HepG2 (cell line): ENCODE results near the gene APOC3. TPM values are rescaled to one million over a fixed set of nuclear protein-coding genes. Genes with fewer than 3 reads are reported as not detected.

Experiments
- CBFB ChIP-seq: sonication (generic); formaldehyde crosslinking; IDR thresholded peaks from 2 replicates; pipeline ENCODE4 v1.4.0; 2020; ENCODE audit warnings: missing genetic modification reagents
- DNMT1 ChIP-seq: sonication (generic); formaldehyde crosslinking; IDR thresholded peaks from 2 replicates; pipeline ENCODE4 v1.5.1; 2020; ENCODE audit warnings: mild to moderate bottlenecking, missing genetic modification reagents
- HDAC2 ChIP-seq: sonication (generic); formaldehyde crosslinking; IDR thresholded peaks from 2 replicates; pipeline ENCODE4 v1.4.0; 2020; ENCODE audit warnings: missing genetic modification reagents
- KLF13 ChIP-seq: sonication (generic); formaldehyde crosslinking; IDR thresholded peaks from 2 replicates; pipeline ENCODE4 v1.4.0; 2020; ENCODE audit warnings: mild to moderate bottlenecking, missing genetic modification reagents
- MATR3 ChIP-seq: sonication (generic); formaldehyde crosslinking; IDR thresholded peaks from 2 replicates; pipeline ENCODE4 v1.4.0; 2020; ENCODE audit warnings: missing genetic modification reagents
- NPAS2 ChIP-seq: sonication (generic); formaldehyde crosslinking; IDR thresholded peaks from 2 replicates; pipeline ENCODE4 v1.8.0; 2022; ENCODE audit warnings: mild to moderate bottlenecking, missing genetic modification reagents, borderline replicate concordance
- PRPF4 ChIP-seq: fragments of 200-400 bp; formaldehyde crosslinking; IDR thresholded peaks from 2 replicates; pipeline ENCODE4 v1.6.1; 2016; ENCODE audit warnings: low read length, low read depth; ENCODE audit not compliant: poor library complexity, severe bottlenecking
- RAD21 ChIP-seq: fragments of 450-650 bp; formaldehyde crosslinking; IDR thresholded peaks from 2 replicates; pipeline ENCODE4 v1.5.0; 2020; ENCODE audit warnings: mild to moderate bottlenecking
- REST ChIP-seq, 2 experiments: IDR thresholded peaks; 2 replicates each; pipeline ENCODE4 v1.6.1; 2011 to 2012; ENCODE audit warnings: low read length in 2 of 2, borderline replicate concordance in 1 of 2, low read depth in 1 of 2, mild to moderate bottlenecking in 1 of 2, moderate library complexity in 1 of 2
- THAP7 ChIP-seq: sonication (generic); formaldehyde crosslinking; IDR thresholded peaks from 2 replicates; pipeline ENCODE4 v1.8.1; 2023; ENCODE audit warnings: mild to moderate bottlenecking, missing genetic modification reagents
- TSC22D2 ChIP-seq: sonication (generic); formaldehyde crosslinking; IDR thresholded peaks from 2 replicates; pipeline ENCODE4 v1.5.1; 2020; ENCODE audit warnings: missing genetic modification reagents, mild to moderate bottlenecking, borderline replicate concordance
- U2AF1 ChIP-seq: fragments of 200-400 bp; formaldehyde crosslinking; optimal IDR thresholded peaks from 2 replicates; pipeline ENCODE3; 2017; ENCODE audit warnings: mild to moderate bottlenecking, low read depth, low read length
- ZBTB34 ChIP-seq: sonication (generic); formaldehyde crosslinking; IDR thresholded peaks from 2 replicates; pipeline ENCODE4 v1.8.0; 2022; ENCODE audit warnings: mild to moderate bottlenecking, missing genetic modification reagents
- ZFAT ChIP-seq: sonication (generic); formaldehyde crosslinking; conservative IDR thresholded peaks from 2 replicates; pipeline ENCODE4 v1.8.1; 2023; ENCODE audit warnings: missing genetic modification reagents, inconsistent platforms
- ZNF160 ChIP-seq: sonication (generic); formaldehyde crosslinking; IDR thresholded peaks from 2 replicates; pipeline ENCODE4 v1.8.0; 2022; ENCODE audit warnings: mild to moderate bottlenecking, inconsistent platforms, missing genetic modification reagents
- ZNF256 ChIP-seq: sonication (generic); formaldehyde crosslinking; conservative IDR thresholded peaks from 2 replicates; pipeline ENCODE4 v1.4.0; 2020; ENCODE audit warnings: missing genetic modification reagents
- ZNF282 ChIP-seq: fragments of 450-650 bp; IDR thresholded peaks from 2 replicates; pipeline ENCODE4 v1.6.1; 2018; ENCODE audit not compliant: partially characterized antibody
- ZNF335 ChIP-seq: sonication (generic); formaldehyde crosslinking; IDR thresholded peaks from 2 replicates; pipeline ENCODE4 v1.4.0; 2020; ENCODE audit warnings: missing genetic modification reagents
- ZNF337 ChIP-seq: sonication (generic); formaldehyde crosslinking; IDR thresholded peaks from 2 replicates; pipeline ENCODE4 v1.5.1; 2020; ENCODE audit warnings: missing genetic modification reagents, low read depth, mild to moderate bottlenecking, borderline replicate concordance
- ZNF615 ChIP-seq: sonication (generic); formaldehyde crosslinking; IDR thresholded peaks from 2 replicates; pipeline ENCODE4 v1.5.0; 2020; ENCODE audit warnings: mild to moderate bottlenecking, missing genetic modification reagents, borderline replicate concordance
- ZNF703 ChIP-seq: sonication (generic); formaldehyde crosslinking; IDR thresholded peaks from 2 replicates; pipeline ENCODE4 v1.5.1; 2020; ENCODE audit warnings: missing genetic modification reagents, mild to moderate bottlenecking, moderate library complexity, borderline replicate concordance
- ZNF766 ChIP-seq: sonication (generic); formaldehyde crosslinking; IDR thresholded peaks from 2 replicates; pipeline ENCODE4 v1.5.0; 2020; ENCODE audit warnings: missing genetic modification reagents, borderline replicate concordance
- ZNF784 ChIP-seq: sonication (generic); formaldehyde crosslinking; IDR thresholded peaks from 2 replicates; pipeline ENCODE4 v1.5.1; 2020; ENCODE audit warnings: missing genetic modification reagents, mild to moderate bottlenecking, borderline replicate concordance
- ZNF878 ChIP-seq: sonication (generic); formaldehyde crosslinking; IDR thresholded peaks from 2 replicates; pipeline ENCODE4 v1.8.1; 2023; ENCODE audit warnings: mild to moderate bottlenecking, missing genetic modification reagents, moderate library complexity
- polyA plus RNA-seq, 8 experiments: library from polyadenylated mRNA; depleted of rRNA in 3 of 8; stranded (reverse) in 7 of 8; unstranded in 1 of 8; fragments of >200 nt; fragmentation: Illumina TruSeq in 4 of 8; extraction: Trizol in 4 of 8; gene quantifications; 2 replicates each; pipeline versions ENCODE4 v1.2.1 to v1.2.3, GENCODE V29; 2011 to 2016; ENCODE audit warnings: low read depth in 4 of 8, missing spikeins in 1 of 8, mixed read lengths in 1 of 8; ENCODE audit not compliant: insufficient read depth in 1 of 8
- total RNA-seq, 5 experiments: library from RNA; depleted of rRNA; stranded (reverse); fragments of >200 nt; fragmentation: Illumina TruSeq; extraction: Trizol; gene quantifications; 2 replicates each; pipeline ENCODE4 v1.2.3, GENCODE V29; 2016; ENCODE audit warnings: low read depth in 1 of 5

APOC3 gene
- total and polyA plus RNA-seq, 2 of the 13 experiments (the other 11 are each of a cell fraction or from before 2014, with no cell fraction given) = 314 to 687 TPM

- no peak; a peak in 1 of 4 replicates for TF ChIP-seq REST (IDR thresholded peaks at IDR 0.05; ENCODE audit: borderline replicate concordance in 1 of 2, low read depth in 1 of 2, low read length in 2 of 2)
- no peak for TF ChIP-seq ZNF615 (CRISPR knock-in tag)
- TF ChIP-seq ZNF766 (CRISPR knock-in tag) = no peak
- TF ChIP-seq U2AF1 = no peak
- 0 out of 2 replicates have a peak, but pooled peaks have one; percentile 31 for TF ChIP-seq ZNF160
- no peak for TF ChIP-seq MATR3 (CRISPR knock-in tag)
- no peak for TF ChIP-seq ZNF282
- peak; percentile 60 for TF ChIP-seq HDAC2 (CRISPR knock-in tag)
- no peak for TF ChIP-seq KLF13 (CRISPR knock-in tag)
- TF ChIP-seq ZNF878 (CRISPR knock-in tag) = peak; percentile 78; the same call in 1 of the 2 replicates
- no peak for TF ChIP-seq THAP7 (CRISPR knock-in tag)
- TF ChIP-seq PRPF4 = no peak
- TF ChIP-seq NPAS2 (CRISPR knock-in tag) = no peak
- no peak for TF ChIP-seq ZNF784 (CRISPR knock-in tag)
- TF ChIP-seq ZNF703 (CRISPR knock-in tag) = peak; percentile 80; the same call in 1 of the 2 replicates
- no peak for TF ChIP-seq ZBTB34 (CRISPR knock-in tag)
- TF ChIP-seq ZNF256 (CRISPR knock-in tag) = no peak
- TF ChIP-seq TSC22D2 (CRISPR knock-in tag) = no peak
- TF ChIP-seq ZNF337 (CRISPR knock-in tag) = no peak
- TF ChIP-seq ZNF335 (CRISPR knock-in tag) = no peak
- TF ChIP-seq DNMT1 (CRISPR knock-in tag) = no peak
- no peak for TF ChIP-seq ZFAT (CRISPR knock-in tag)
- TF ChIP-seq RAD21 (CRISPR knock-in tag) = peak; percentile 65
- no peak for TF ChIP-seq CBFB (CRISPR knock-in tag)
These were observed at the start of gene APOC3 (continued) for GRCh38 chr11:116829525-116830183.
